Trophoblast cell (in vitro differentiated cells and primary cell): ENCODE results near the gene SP9.
A peak's percentile ranks its signal among the peaks of the same experiment; 100 is the strongest.

Experiments used
- DNase-seq, 2 donors: peaks; one replicate each; pipeline ENCODE4 v3.0.0-alpha.2; 2016
- H2AFZ ChIP-seq: 2 replicates; pipeline ENCODE4 v1.6.1; 2013; ENCODE audit warnings: low read length, moderate library complexity, mild to moderate bottlenecking; ENCODE audit not compliant: insufficient read depth, poor library complexity
- H2AK5ac ChIP-seq: 2 replicates; pipeline ENCODE4 v1.6.1; 2013; ENCODE audit warnings: mild to moderate bottlenecking, low read length
- H2BK120ac ChIP-seq: 2 replicates; pipeline ENCODE4 v1.6.1; 2013; ENCODE audit warnings: low read length, mild to moderate bottlenecking, moderate library complexity; ENCODE audit not compliant: insufficient read depth, poor library complexity
- H2BK12ac ChIP-seq: 2 replicates; pipeline ENCODE4 v1.6.1; 2013; ENCODE audit warnings: mild to moderate bottlenecking, low read length, moderate library complexity
- H2BK5ac ChIP-seq: 2 replicates; pipeline ENCODE4 v1.6.1; 2013; ENCODE audit warnings: low read length, low read depth, moderate library complexity, mild to moderate bottlenecking; ENCODE audit not compliant: poor library complexity
- H3K14ac ChIP-seq: 2 replicates; pipeline ENCODE4 v1.6.1; 2013; ENCODE audit warnings: mild to moderate bottlenecking, low read length
- H3K18ac ChIP-seq: 2 replicates; pipeline ENCODE4 v1.6.1; 2013; ENCODE audit warnings: mild to moderate bottlenecking, low read length
- H3K23ac ChIP-seq: 2 replicates; pipeline ENCODE4 v1.6.1; 2013; ENCODE audit warnings: low read length
- H3K27ac ChIP-seq: 2 replicates; pipeline ENCODE4 v1.5.1; 2013; ENCODE audit warnings: low read depth, mild to moderate bottlenecking, inconsistent platforms, low read length, moderate library complexity
- H3K27me3 ChIP-seq: 2 replicates; pipeline ENCODE4 v1.6.1; 2013; ENCODE audit warnings: inconsistent platforms, mild to moderate bottlenecking, low read length, moderate library complexity; ENCODE audit not compliant: insufficient read depth
- H3K36me3 ChIP-seq, 2 experiments: 1 replicate in 1 of 2; 2 replicates in 1 of 2; pipeline ENCODE4 v1.6.1; 2013; ENCODE audit warnings: low read length in 2 of 2, mild to moderate bottlenecking in 2 of 2, moderate library complexity in 1 of 2; ENCODE audit not compliant: insufficient read depth in 2 of 2, control insufficient read depth in 1 of 2
- H3K4ac ChIP-seq: 2 replicates; pipeline ENCODE4 v1.6.1; 2013; ENCODE audit warnings: low read depth, mild to moderate bottlenecking, low read length, moderate library complexity
- H3K4me1 ChIP-seq, 2 experiments: 1 replicate in 1 of 2; 2 replicates in 1 of 2; pipeline ENCODE4 v1.6.1; 2013; ENCODE audit warnings: low read length in 2 of 2, mild to moderate bottlenecking in 2 of 2, moderate library complexity in 1 of 2; ENCODE audit not compliant: insufficient read depth in 2 of 2, control insufficient read depth in 1 of 2
- H3K4me2 ChIP-seq: 2 replicates; pipeline ENCODE4 v1.6.1; 2013; ENCODE audit warnings: inconsistent platforms, mild to moderate bottlenecking, low read length, moderate library complexity
- H3K4me3 ChIP-seq: 2 replicates; pipeline ENCODE4 v1.5.1; 2013; ENCODE audit warnings: mild to moderate bottlenecking, low read depth, low read length, inconsistent platforms
- H3K79me1 ChIP-seq: one replicate; pipeline ENCODE4 v1.6.1; 2013; ENCODE audit warnings: low read length
- H3K79me2 ChIP-seq: 2 replicates; pipeline ENCODE4 v1.6.1; 2013; ENCODE audit warnings: low read length, mild to moderate bottlenecking; ENCODE audit not compliant: control insufficient read depth, insufficient read depth, poor library complexity
- H3K9ac ChIP-seq: 2 replicates; pipeline ENCODE4 v1.6.1; 2013; ENCODE audit warnings: mild to moderate bottlenecking, low read length
- H3K9me3 ChIP-seq: 2 replicates; pipeline ENCODE4 v1.6.1; 2013; ENCODE audit warnings: low read depth, mild to moderate bottlenecking, control low read depth, inconsistent platforms, low read length; ENCODE audit not compliant: insufficient read depth
- H4K12ac ChIP-seq: 2 replicates; pipeline ENCODE4 v1.6.1; 2013; ENCODE audit warnings: low read depth, mild to moderate bottlenecking, low read length, moderate library complexity
- H4K8ac ChIP-seq: 2 replicates; pipeline ENCODE4 v1.6.1; 2013; ENCODE audit warnings: low read depth, mild to moderate bottlenecking, low read length, moderate library complexity
- H4K91ac ChIP-seq: one replicate; pipeline ENCODE4 v1.6.1; 2013; ENCODE audit warnings: low read depth, mild to moderate bottlenecking, low read length, moderate library complexity
- WGBS: extraction: QIAGEN DNeasy Blood & Tissue Kit; methylation state at CpG from one replicate; pipeline ENCODE4 v1.1.7; 2013; ENCODE audit warnings: missing lambda C conversion rate; ENCODE audit not compliant: insufficient read length, insufficient coverage; ENCODE audit errors: extremely low coverage; 5-methylcytosine and 5-hydroxymethylcytosine counted together

The SP9 gene

DNA sequence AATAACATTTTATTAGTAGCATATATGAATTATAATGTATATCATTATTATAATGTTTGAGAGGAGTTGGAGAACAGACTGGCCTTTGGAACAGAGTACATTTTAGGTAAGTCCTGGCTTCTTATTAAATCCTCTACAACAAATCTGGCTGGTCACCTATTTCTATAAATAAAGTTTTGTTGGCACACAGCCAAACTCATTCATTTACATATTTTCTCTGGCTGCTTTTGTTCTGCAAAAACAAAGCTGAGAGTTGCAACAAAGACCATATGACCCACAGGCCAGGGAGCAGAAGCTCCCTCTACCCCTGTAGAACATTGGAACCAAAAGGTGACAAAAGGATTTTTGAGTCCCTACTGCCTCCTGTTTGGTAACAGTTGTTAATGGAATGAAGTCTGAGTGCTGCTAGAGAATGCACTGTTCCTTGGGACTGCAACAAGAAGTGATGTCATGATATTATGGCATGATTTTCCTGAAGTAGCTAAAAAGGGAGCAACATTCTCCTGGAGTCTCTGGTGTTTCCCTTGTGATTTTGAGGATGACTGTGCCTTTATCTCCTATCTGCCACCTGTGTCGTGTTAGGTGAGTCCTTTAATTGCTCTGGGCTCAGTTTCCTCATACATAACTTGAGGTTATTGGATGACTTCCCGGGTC is 22.0 kb upstream of the SP9 start:
- Histone ChIP-seq H3K4me1 (no peaks in the 10 kb centered on the region), H3K18ac (no peak overlapping the region), H2BK12ac (no peak overlapping the region), H2AK5ac (no peak overlapping the region), H3K9ac (no peak overlapping the region), H3K4me2 (no peak overlapping the region), H4K12ac (no peak overlapping the region), H2AFZ (no peak overlapping the region), H3K27me3 (no peaks in the 10 kb centered on the region), H3K79me1 (no peaks in the 10 kb centered on the region), H2BK5ac (no peak overlapping the region), H3K4ac (no peak overlapping the region), H3K14ac (no peak overlapping the region), H3K9me3 (no peaks in the 10 kb centered on the region), H4K8ac (no peak overlapping the region), H3K79me2 (no peaks in the 10 kb centered on the region), H3K4me3 (no peak overlapping the region), H4K91ac (no peak overlapping the region), H3K23ac (no peak overlapping the region), H3K36me3 (no peaks in the 10 kb centered on the region), H2BK120ac (no peak overlapping the region), H3K27ac (no peak overlapping the region)
- WGBS: no CpG with 5 or more reads among the region's 2 CpGs
- peak in 1 of 2 donors; percentile 13 for DNase-seq

DNA sequence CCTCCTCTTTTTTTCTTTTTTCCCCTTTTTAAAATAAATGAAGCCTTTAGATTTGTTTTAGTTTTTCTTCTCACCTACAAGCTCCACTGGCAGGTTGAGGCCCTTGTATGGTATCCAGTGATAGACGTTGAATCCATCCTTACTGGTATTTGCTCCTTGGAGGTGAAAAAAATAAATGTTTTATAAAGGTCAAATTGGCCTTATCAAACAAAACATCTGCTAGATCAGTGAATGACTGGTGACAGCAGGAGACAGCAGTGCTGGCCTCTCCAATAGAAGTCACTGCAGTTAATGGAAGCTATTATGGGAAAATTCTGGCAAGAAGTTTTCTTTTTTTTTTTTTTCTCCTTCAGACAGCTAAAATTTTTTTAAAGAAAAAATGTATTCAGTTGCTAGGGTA is 12.6 kb upstream of the SP9 start:
- H3K4me1 ChIP-seq: peaks cover 8 to 9% of the 10 kb centered on the region in 2 experiments
- H2AFZ ChIP-seq: no peak overlapping the region
- H3K79me1 ChIP-seq: peaks cover 5% of the 10 kb centered on the region
- H3K4me2 ChIP-seq: no peak overlapping the region
- H3K9ac ChIP-seq: no peak overlapping the region
- peaks cover 13% of the 10 kb centered on the region for H3K27me3 ChIP-seq
- no CpG with 5 or more reads among the region's 1 CpG for WGBS
- H3K18ac ChIP-seq: no peak overlapping the region
- no peak for DNase-seq
- no peak overlapping the region for H2AK5ac ChIP-seq
- no peak overlapping the region for H4K8ac ChIP-seq
- no peak overlapping the region for H3K27ac ChIP-seq
- no peak overlapping the region for H4K12ac ChIP-seq
- no peak overlapping the region for H3K14ac ChIP-seq
- no peak overlapping the region for H2BK5ac ChIP-seq
- H3K36me3 ChIP-seq: no peaks in the 10 kb centered on the region
- no peak overlapping the region for H2BK12ac ChIP-seq
- no peak overlapping the region for H2BK120ac ChIP-seq
- no peak overlapping the region for H3K4me3 ChIP-seq
- H3K9me3 ChIP-seq: no peaks in the 10 kb centered on the region
- no peaks in the 10 kb centered on the region for H3K79me2 ChIP-seq
- H3K23ac ChIP-seq: no peak overlapping the region
- no peak overlapping the region for H3K4ac ChIP-seq
- no peak overlapping the region for H4K91ac ChIP-seq

DNA sequence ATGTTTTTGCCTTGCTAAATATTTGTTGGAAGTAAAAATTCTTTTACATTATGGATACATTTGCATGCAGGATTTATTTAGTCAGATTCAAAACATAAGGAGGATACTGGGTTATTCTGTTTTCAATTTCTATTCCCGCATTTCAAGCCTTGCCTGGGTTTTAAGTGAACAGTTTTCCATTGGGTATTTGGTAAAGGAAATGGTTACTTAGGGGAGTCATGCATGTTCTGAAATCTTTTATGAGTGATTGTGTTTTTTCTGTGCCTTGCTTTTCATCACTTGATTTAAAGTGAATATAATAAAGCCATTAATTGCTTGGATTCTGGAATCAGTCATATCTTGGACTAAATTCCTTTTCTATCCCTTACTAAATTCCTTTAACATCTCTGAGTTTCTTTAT is 12.0 kb upstream of the SP9 start:
- H3K27me3 ChIP-seq: peaks cover 19% of the 10 kb centered on the region
- no peak overlapping the region for H3K23ac ChIP-seq
- peaks cover 9 to 12% of the 10 kb centered on the region in 2 experiments for H3K4me1 ChIP-seq
- no peak overlapping the region for H4K91ac ChIP-seq
- no peaks in the 10 kb centered on the region for H3K79me2 ChIP-seq
- no peak overlapping the region for H3K27ac ChIP-seq
- peaks cover 5% of the 10 kb centered on the region for H3K79me1 ChIP-seq
- H3K18ac ChIP-seq: no peak overlapping the region
- no peak overlapping the region for H3K9ac ChIP-seq
- no peak overlapping the region for H4K8ac ChIP-seq
- WGBS: no CpG with 5 or more reads among the region's 1 CpG
- no peak for DNase-seq
- H2AFZ ChIP-seq: no peak overlapping the region
- no peak overlapping the region for H2BK120ac ChIP-seq
- no peak overlapping the region for H3K14ac ChIP-seq
- H3K4me2 ChIP-seq: no peak overlapping the region
- H3K4ac ChIP-seq: no peak overlapping the region
- H2BK5ac ChIP-seq: no peak overlapping the region
- H2BK12ac ChIP-seq: no peak overlapping the region
- no peak overlapping the region for H2AK5ac ChIP-seq
- H3K4me3 ChIP-seq: no peak overlapping the region
- no peak overlapping the region for H4K12ac ChIP-seq
- no peaks in the 10 kb centered on the region for H3K36me3 ChIP-seq
- H3K9me3 ChIP-seq: no peaks in the 10 kb centered on the region

DNA sequence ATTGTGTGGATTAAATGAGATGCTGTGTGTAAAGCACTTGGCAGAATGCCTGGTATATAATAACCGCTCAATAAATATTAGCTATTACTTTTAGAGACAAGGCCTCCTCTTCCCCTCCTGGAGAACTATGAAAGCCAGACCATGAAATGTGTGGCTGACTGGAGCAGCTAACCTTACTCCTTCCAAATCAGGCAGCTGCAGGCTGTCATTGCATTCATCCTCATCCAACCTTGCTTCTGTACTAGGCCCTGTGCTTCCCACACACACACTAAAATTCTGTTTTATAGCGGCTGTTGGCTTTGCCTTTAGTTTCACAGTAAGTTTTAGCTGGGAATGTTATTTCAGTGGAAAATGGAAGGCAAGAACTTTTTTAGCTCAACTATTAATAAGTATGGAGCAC is 10.2 kb upstream of the SP9 start:
- no peak overlapping the region for H4K8ac ChIP-seq
- WGBS: no CpG with 5 or more reads among the region's 2 CpGs
- no peak overlapping the region for H2BK5ac ChIP-seq
- H3K23ac ChIP-seq: no peak overlapping the region
- H2BK120ac ChIP-seq: no peak overlapping the region
- no peaks in the 10 kb centered on the region for H3K79me2 ChIP-seq
- H3K4ac ChIP-seq: no peak overlapping the region
- H3K27me3 ChIP-seq: peaks cover 35% of the 10 kb centered on the region
- H3K79me1 ChIP-seq: peaks cover 5% of the 10 kb centered on the region
- H3K14ac ChIP-seq: no peak overlapping the region
- no peak overlapping the region for H4K12ac ChIP-seq
- no peak overlapping the region for H2AK5ac ChIP-seq
- no peaks in the 10 kb centered on the region for H3K9me3 ChIP-seq
- H3K4me1 ChIP-seq: peaks cover 12 to 18% of the 10 kb centered on the region in 2 experiments
- H3K27ac ChIP-seq: no peak overlapping the region
- no peak overlapping the region for H4K91ac ChIP-seq
- H3K18ac ChIP-seq: no peak overlapping the region
- H2BK12ac ChIP-seq: no peak overlapping the region
- H3K4me2 ChIP-seq: no peak overlapping the region
- DNase-seq: no peak
- no peaks in the 10 kb centered on the region for H3K36me3 ChIP-seq
- H3K9ac ChIP-seq: no peak overlapping the region
- no peak overlapping the region for H3K4me3 ChIP-seq
- no peak overlapping the region for H2AFZ ChIP-seq
